Measurements from ENCODE around the gene PRAC1. TPM values are rescaled to one million over a fixed set of nuclear protein-coding genes. Genes with fewer than 3 reads are reported as not detected.

PRAC1 gene
- total RNA-seq, 1 experiment from 2014 or later: 60.8 TPM

DNA sequence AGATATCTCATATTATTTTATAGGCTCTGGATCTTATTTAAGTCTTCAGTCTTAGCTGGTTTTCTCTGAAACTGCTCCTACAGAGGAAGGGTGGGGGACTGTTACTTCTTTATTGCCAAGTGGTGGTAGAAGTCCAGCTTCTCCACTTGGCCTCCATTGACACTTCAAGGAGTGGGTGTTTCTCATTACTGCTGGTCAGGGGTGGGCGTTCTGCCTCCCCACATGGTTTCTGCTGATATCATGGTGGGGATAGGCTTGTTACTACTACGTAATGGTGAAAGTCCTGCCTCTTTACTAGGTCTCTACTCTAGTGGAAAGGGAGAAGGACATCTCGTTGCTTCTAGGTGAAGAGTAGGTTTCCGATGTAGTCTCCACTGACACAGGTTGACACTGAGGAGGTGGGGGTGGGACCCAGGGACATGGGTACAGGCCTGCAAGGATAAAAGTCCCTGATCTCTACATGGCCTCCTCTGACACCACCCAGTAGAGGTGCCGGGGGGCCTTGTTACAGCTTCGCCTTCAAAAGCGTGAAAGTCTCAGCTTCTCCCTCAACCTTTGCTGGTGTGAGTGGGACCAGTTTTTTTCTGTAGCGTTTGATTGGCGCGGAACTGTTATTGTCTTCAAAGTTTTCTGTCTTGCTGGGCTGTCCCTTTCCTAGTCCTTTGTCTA lies 20.3 kb downstream of the PRAC1 start:
- no peak overlapping the region for H3K27ac Mint-ChIP-seq
- H3K4me3 Mint-ChIP-seq: no peak overlapping the region
- ATAC-seq (no peak), DNase-seq (ENCODE audit: low spot score) (no peak)
- no peaks in the 10 kb centered on the region for H3K9me3 Mint-ChIP-seq
- TF ChIP-seq IRF2 (CRISPR knock-in tag; IDR thresholded peaks at IDR 0.05; ENCODE audit: borderline replicate concordance, low read depth): no peak
- TF ChIP-seq NR3C1 (CRISPR knock-in tag; conservative IDR thresholded peaks at IDR 0.05; ENCODE audit: low read depth): no peak
- H3K27me3 Mint-ChIP-seq (ENCODE audit: low read depth): peaks cover 36% of the 10 kb centered on the region
- peaks cover 8% of the 10 kb centered on the region; the same call in 1 of the 2 replicates for H3K4me1 Mint-ChIP-seq
- ChIA-PET POLR2A (no interaction called here), CTCF (interaction anchor here (0.9 to 1.8 kb wide), 2 partner anchors 23 to 30 kb away, joined by 3 to 4 read pairs; no protein-coding TSS in a partner anchor)
- H3K36me3 Mint-ChIP-seq: no peaks in the 10 kb centered on the region

DNA sequence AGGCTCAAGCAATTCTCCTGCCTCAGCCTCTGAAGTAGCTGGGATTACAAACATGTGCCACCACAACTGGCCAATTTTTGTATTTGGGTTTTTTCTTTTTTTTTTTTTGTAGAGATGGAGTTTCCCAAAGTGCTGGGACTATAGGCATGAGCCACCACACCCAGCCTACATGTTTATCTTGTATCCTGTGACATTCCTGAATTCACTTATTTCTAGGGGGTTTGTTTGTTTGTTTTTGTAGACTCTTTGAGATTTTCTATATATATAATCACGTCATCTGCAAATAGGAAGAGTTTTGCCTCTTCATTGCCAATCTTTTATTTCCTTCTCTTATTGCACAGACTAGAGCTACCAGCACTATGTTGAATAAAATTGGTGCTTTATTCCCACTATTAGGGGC lies 29.1 kb downstream of the PRAC1 start:
- Mint-ChIP-seq H3K4me3 (no peak overlapping the region), H3K4me1 (no peaks in the 10 kb centered on the region), H3K27ac (no peak overlapping the region), H3K36me3 (0 out of 2 replicates have a peak, but pooled peaks cover 3% of the 10 kb centered on the region), H3K9me3 (peaks cover 17% of the 10 kb centered on the region; the same call in 1 of the 2 replicates), H3K27me3 (ENCODE audit: low read depth) (peaks cover 8% of the 10 kb centered on the region)
- ChIA-PET CTCF (interaction anchor here (0.8 to 1.9 kb wide), 3 partner anchors 15 to 186 kb away, joined by 3 to 7 read pairs (median 4); no protein-coding TSS in a partner anchor), POLR2A (no interaction called here)
- TF ChIP-seq, protein P1, sequence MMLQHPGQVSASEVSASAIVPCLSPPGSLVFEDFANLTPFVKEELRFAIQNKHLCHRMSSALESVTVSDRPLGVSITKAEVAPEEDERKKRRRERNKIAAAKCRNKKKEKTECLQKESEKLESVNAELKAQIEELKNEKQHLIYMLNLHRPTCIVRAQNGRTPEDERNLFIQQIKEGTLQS (CRISPR knock-in tag; conservative IDR thresholded peaks at IDR 0.05): no peak
- TF ChIP-seq HMGA2 (CRISPR knock-in tag; IDR thresholded peaks at IDR 0.05) (no peak), FOXK1 (CRISPR knock-in tag; IDR thresholded peaks at IDR 0.05) (no peak), FOXP1 (CRISPR knock-in tag; IDR thresholded peaks at IDR 0.05; ENCODE audit: borderline replicate concordance) (no peak), E2F4 (CRISPR knock-in tag; IDR thresholded peaks at IDR 0.05; ENCODE audit: borderline replicate concordance, low read depth) (no peak), ZNF671 (CRISPR knock-in tag; IDR thresholded peaks at IDR 0.05) (no peak)
- TF ChIP-seq, protein P2, sequence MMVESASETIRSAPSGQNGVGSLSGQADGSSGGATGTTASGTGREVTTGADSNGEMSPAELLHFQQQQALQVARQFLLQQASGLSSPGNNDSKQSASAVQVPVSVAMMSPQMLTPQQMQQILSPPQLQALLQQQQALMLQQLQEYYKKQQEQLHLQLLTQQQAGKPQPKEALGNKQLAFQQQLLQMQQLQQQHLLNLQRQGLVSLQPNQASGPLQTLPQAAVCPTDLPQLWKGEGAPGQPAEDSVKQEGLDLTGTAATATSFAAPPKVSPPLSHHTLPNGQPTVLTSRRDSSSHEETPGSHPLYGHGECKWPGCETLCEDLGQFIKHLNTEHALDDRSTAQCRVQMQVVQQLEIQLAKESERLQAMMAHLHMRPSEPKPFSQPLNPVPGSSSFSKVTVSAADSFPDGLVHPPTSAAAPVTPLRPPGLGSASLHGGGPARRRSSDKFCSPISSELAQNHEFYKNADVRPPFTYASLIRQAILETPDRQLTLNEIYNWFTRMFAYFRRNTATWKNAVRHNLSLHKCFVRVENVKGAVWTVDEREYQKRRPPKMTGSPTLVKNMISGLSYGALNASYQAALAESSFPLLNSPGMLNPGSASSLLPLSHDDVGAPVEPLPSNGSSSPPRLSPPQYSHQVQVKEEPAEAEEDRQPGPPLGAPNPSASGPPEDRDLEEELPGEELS (CRISPR knock-in tag; IDR thresholded peaks at IDR 0.05): no peak
- TF ChIP-seq, protein P3, sequence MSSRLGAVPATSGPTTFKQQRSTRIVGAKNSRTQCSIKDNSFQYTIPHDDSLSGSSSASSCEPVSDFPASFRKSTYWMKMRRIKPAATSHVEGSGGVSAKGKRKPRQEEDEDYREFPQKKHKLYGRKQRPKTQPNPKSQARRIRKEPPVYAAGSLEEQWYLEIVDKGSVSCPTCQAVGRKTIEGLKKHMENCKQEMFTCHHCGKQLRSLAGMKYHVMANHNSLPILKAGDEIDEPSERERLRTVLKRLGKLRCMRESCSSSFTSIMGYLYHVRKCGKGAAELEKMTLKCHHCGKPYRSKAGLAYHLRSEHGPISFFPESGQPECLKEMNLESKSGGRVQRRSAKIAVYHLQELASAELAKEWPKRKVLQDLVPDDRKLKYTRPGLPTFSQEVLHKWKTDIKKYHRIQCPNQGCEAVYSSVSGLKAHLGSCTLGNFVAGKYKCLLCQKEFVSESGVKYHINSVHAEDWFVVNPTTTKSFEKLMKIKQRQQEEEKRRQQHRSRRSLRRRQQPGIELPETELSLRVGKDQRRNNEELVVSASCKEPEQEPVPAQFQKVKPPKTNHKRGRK (CRISPR knock-in tag; IDR thresholded peaks at IDR 0.05; ENCODE audit: borderline replicate concordance): no peak
- ATAC-seq (no peak), DNase-seq (ENCODE audit: low spot score) (no peak)

- no peak overlapping the region for H3K4me3 Mint-ChIP-seq
- H3K9me3 Mint-ChIP-seq: peaks cover 17% of the 10 kb centered on the region; the same call in 1 of the 2 replicates
- DNase-seq (ENCODE audit: low spot score): no peak
- no peaks in the 10 kb centered on the region for H3K4me1 Mint-ChIP-seq
- no peak overlapping the region for H3K27ac Mint-ChIP-seq
- no peak for ATAC-seq
- ChIA-PET POLR2A (no interaction called here), CTCF (interaction anchor here (1.3 to 1.9 kb wide), 2 partner anchors 113 to 187 kb away, joined by 4 to 7 read pairs; no protein-coding TSS in a partner anchor)
- peaks cover 8% of the 10 kb centered on the region for H3K27me3 Mint-ChIP-seq (ENCODE audit: low read depth)
- 0 out of 2 replicates have a peak, but pooled peaks cover 3% of the 10 kb centered on the region for H3K36me3 Mint-ChIP-seq
- TF ChIP-seq, protein P4, sequence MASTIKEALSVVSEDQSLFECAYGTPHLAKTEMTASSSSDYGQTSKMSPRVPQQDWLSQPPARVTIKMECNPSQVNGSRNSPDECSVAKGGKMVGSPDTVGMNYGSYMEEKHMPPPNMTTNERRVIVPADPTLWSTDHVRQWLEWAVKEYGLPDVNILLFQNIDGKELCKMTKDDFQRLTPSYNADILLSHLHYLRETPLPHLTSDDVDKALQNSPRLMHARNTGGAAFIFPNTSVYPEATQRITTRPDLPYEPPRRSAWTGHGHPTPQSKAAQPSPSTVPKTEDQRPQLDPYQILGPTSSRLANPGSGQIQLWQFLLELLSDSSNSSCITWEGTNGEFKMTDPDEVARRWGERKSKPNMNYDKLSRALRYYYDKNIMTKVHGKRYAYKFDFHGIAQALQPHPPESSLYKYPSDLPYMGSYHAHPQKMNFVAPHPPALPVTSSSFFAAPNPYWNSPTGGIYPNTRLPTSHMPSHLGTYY (CRISPR knock-in tag; IDR thresholded peaks at IDR 0.05): no peak
- TF ChIP-seq NFATC4 (CRISPR knock-in tag; IDR thresholded peaks at IDR 0.05): no peak
- no peak for TF ChIP-seq ELF4 (CRISPR knock-in tag; IDR thresholded peaks at IDR 0.05; ENCODE audit: low read depth)
- no peak for TF ChIP-seq ZNF423 (CRISPR knock-in tag; IDR thresholded peaks at IDR 0.05)
- no peak for TF ChIP-seq ZNF416 (CRISPR knock-in tag; IDR thresholded peaks at IDR 0.05)
- TF ChIP-seq CDX4 (CRISPR knock-in tag; IDR thresholded peaks at IDR 0.05; ENCODE audit: borderline replicate concordance): no peak
- TF ChIP-seq JAZF1 (CRISPR knock-in tag; IDR thresholded peaks at IDR 0.05): no peak
- TF ChIP-seq STAT6 (CRISPR knock-in tag; conservative IDR thresholded peaks at IDR 0.05; ENCODE audit: low read depth): no peak
- no peak for TF ChIP-seq TCF7 (CRISPR knock-in tag; IDR thresholded peaks at IDR 0.05; ENCODE audit: low read depth)
- no peak for TF ChIP-seq FOXK1 (CRISPR knock-in tag; IDR thresholded peaks at IDR 0.05)
- TF ChIP-seq SP1 (CRISPR knock-in tag; conservative IDR thresholded peaks at IDR 0.05): no peak
Measured at GRCh38 chr17:48692049-48692448, 30.3 kb downstream of the PRAC1 start.
